PC-9 (cell line): ENCODE measurements around the gene DUSP14. TPM values are rescaled to one million over a fixed set of nuclear protein-coding genes. Genes with fewer than 3 reads are reported as not detected.

Source experiments
- BruUV-seq: library from RNA; stranded (reverse); fragments of 400-500 nt; replicated peaks from 2 replicates; lab custom pipeline; 2021; lab: Mats Ljungman, UMichigan
- CTCF ChIA-PET: fragments of 300-600 bp; sonication (Branson Sonifier 250); formaldehyde crosslinking; loops from one replicate; lab custom pipeline; 2022; ENCODE audit warnings: antibody characterized with exemption; lab: Charles Lee
- POLR2A ChIA-PET: fragments of 300-600 bp; sonication (Branson Sonifier 250); formaldehyde crosslinking; loops from one replicate; lab custom pipeline; 2022; ENCODE audit warnings: antibody characterized with exemption; ENCODE audit not compliant: unreplicated experiment; lab: Charles Lee
- DNase-seq, 2 experiments: peaks; one replicate each; pipeline versions ENCODE4 v3.0.0 to v3.0.0-alpha.2; 2015 to 2022; ENCODE audit warnings: mixed read lengths in 1 of 2
- H2AFZ ChIP-seq: fragments of 200-600 bp; sonication (generic); 2 replicates; pipeline ENCODE4 v1.8.1; 2017; ENCODE audit warnings: antibody characterized with exemption
- H3F3A ChIP-seq: fragments of 200-600 bp; sonication (generic); 2 replicates; pipeline ENCODE4 v1.8.1; 2017; ENCODE audit warnings: antibody characterized with exemption, mild to moderate bottlenecking, low read depth; ENCODE audit not compliant: insufficient read depth
- H3K27ac ChIP-seq: fragments of 200-600 bp; sonication (generic); 2 replicates; pipeline ENCODE4 v1.6.1; 2016; ENCODE audit warnings: mixed run types
- H3K27me3 ChIP-seq: fragments of 200-600 bp; sonication (generic); 2 replicates; pipeline ENCODE4 v1.6.1; 2016; ENCODE audit warnings: low read depth, mixed run types; ENCODE audit not compliant: insufficient read depth
- H3K36me3 ChIP-seq: fragments of 200-600 bp; sonication (generic); 2 replicates; pipeline ENCODE4 v1.6.1; 2016; ENCODE audit warnings: low read depth, mixed run types
- H3K4me1 ChIP-seq: fragments of 200-600 bp; sonication (generic); replicated peaks from 2 replicates; pipeline ENCODE4 v1.6.1; 2016; ENCODE audit warnings: mixed run types; ENCODE audit not compliant: insufficient read depth
- H3K4me2 ChIP-seq: fragments of 200-600 bp; sonication (generic); 2 replicates; pipeline ENCODE4 v1.6.1; 2017; ENCODE audit warnings: mixed run types
- H3K4me3 ChIP-seq: fragments of 200-600 bp; sonication (generic); 2 replicates; pipeline ENCODE4 v1.6.1; 2016; ENCODE audit warnings: mixed run types
- H3K79me2 ChIP-seq: fragments of 200-600 bp; sonication (generic); 2 replicates; pipeline ENCODE4 v1.6.1; 2017; ENCODE audit warnings: low read depth, mixed run types
- H3K9me2 ChIP-seq: fragments of 200-600 bp; sonication (generic); 2 replicates; pipeline ENCODE4 v1.8.1; 2017; ENCODE audit warnings: mild to moderate bottlenecking; ENCODE audit not compliant: insufficient read depth
- H3K9me3 ChIP-seq: fragments of 200-600 bp; sonication (generic); 2 replicates; pipeline ENCODE4 v1.8.1; 2016; ENCODE audit warnings: low read depth; ENCODE audit not compliant: insufficient read depth
- H4K20me1 ChIP-seq: fragments of 200-600 bp; sonication (generic); 2 replicates; pipeline ENCODE4 v1.8.1; 2017; ENCODE audit not compliant: insufficient read depth
- EZH2 ChIP-seq: fragments of 200-600 bp; sonication (generic); IDR thresholded peaks from 2 replicates; pipeline ENCODE4 v1.8.0; 2017; ENCODE audit warnings: antibody characterized with exemption, low read depth
- intact Hi-C: fragments of 100-400 bp; cut with micrococcal nuclease; formaldehyde crosslinking; loops from one replicate; pipeline ENCODE4 v1.10.0; 2022; ENCODE audit not compliant: unreplicated experiment
- total RNA-seq: library from RNA; stranded (reverse); gene quantifications from 2 replicates; pipeline ENCODE4 v1.2.3, GENCODE V29; 2021
- TF ChIP-seq, protein P1 (sequence below): fragments of 200-600 bp; sonication (generic); conservative IDR thresholded peaks from 2 replicates; pipeline ENCODE4 v1.6.1; 2017; ENCODE audit warnings: mixed run types, antibody characterized with exemption, mild to moderate bottlenecking, moderate library complexity

DUSP14 gene
- total RNA-seq, 1 experiment from 2014 or later = 23.3 TPM

GRCh38 chr17:37521821-37522220, 32.1 kb downstream of the DUSP14 start:
- H3K4me2 ChIP-seq = no peak overlapping the region
- no peak for DNase-seq
- intact Hi-C loops = no loop called here
- no peaks in the 10 kb centered on the region for H3K79me2 ChIP-seq
- no peaks in the 10 kb centered on the region for H3K9me3 ChIP-seq
- H3K4me1 ChIP-seq = no peaks in the 10 kb centered on the region
- no peak overlapping the region for H3K27ac ChIP-seq
- POLR2A ChIA-PET = no interaction called here
- peaks cover 5% of the 10 kb centered on the region for H3F3A ChIP-seq
- H3K36me3 ChIP-seq = no peaks in the 10 kb centered on the region
- no peak overlapping the region for H2AFZ ChIP-seq
- H3K4me3 ChIP-seq = no peak overlapping the region
- CTCF ChIA-PET = no interaction called here
- no peaks in the 10 kb centered on the region for H4K20me1 ChIP-seq
- no peaks in the 10 kb centered on the region for H3K9me2 ChIP-seq
- H3K27me3 ChIP-seq = no peaks in the 10 kb centered on the region
- TF ChIP-seq, protein P1, sequence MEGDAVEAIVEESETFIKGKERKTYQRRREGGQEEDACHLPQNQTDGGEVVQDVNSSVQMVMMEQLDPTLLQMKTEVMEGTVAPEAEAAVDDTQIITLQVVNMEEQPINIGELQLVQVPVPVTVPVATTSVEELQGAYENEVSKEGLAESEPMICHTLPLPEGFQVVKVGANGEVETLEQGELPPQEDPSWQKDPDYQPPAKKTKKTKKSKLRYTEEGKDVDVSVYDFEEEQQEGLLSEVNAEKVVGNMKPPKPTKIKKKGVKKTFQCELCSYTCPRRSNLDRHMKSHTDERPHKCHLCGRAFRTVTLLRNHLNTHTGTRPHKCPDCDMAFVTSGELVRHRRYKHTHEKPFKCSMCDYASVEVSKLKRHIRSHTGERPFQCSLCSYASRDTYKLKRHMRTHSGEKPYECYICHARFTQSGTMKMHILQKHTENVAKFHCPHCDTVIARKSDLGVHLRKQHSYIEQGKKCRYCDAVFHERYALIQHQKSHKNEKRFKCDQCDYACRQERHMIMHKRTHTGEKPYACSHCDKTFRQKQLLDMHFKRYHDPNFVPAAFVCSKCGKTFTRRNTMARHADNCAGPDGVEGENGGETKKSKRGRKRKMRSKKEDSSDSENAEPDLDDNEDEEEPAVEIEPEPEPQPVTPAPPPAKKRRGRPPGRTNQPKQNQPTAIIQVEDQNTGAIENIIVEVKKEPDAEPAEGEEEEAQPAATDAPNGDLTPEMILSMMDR = no peak
- no peak for TF ChIP-seq EZH2
- no TSS peak for BruUV-seq

- POLR2A ChIA-PET = no interaction called here
Observed at GRCh38 chr17:37523715-37524219, 34.1 kb downstream of the DUSP14 start.

DNA sequence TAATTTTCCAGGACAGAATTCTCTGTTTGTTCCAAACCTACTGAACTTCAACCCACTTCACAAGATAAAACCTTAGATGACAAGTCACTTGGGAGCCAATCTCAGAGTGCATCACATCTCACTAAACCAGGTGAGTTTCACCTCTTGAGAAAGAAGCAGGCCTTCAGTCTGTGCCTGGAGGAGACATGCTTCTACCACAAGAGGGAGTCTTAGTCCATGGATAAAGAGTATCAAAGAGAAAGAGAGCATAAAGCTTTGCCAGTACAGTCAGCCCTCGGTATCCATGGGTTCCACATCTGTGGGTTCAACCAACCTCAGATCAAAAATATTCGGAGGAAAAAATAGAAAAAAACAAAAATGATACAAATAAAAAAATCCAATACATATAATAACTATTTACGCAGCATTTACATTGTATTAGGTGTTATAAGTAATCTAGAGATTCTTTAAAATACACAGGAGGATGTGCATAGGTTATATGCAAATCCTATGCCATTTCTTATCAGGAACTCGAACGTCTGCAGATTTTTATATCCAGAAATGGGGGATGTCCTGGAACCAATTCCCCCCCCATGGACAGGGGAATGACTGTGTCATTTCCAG, 37.7 kb downstream of the DUSP14 start:
- intact Hi-C loops = loop anchor here (5.0 kb wide), 1 partner anchor 290 kb away; no protein-coding TSS in a partner anchor
- Histone ChIP-seq H4K20me1 (no peaks in the 10 kb centered on the region), H3K4me2 (no peak overlapping the region), H3K4me3 (no peak overlapping the region), H3K79me2 (no peaks in the 10 kb centered on the region), H3K27ac (no peak overlapping the region), H3K27me3 (no peaks in the 10 kb centered on the region), H3K4me1 (no peaks in the 10 kb centered on the region), H2AFZ (no peak overlapping the region), H3F3A (no peaks in the 10 kb centered on the region), H3K36me3 (no peaks in the 10 kb centered on the region), H3K9me3 (no peaks in the 10 kb centered on the region), H3K9me2 (no peaks in the 10 kb centered on the region)
- ChIA-PET CTCF (interaction anchor here (0.7 kb wide), 1 partner anchor 289 kb away, joined by 3 read pairs; no protein-coding TSS in a partner anchor), POLR2A (interaction anchor here (0.5 to 0.7 kb wide), 2 partner anchors 83 to 289 kb away, joined by 3 read pairs; no protein-coding TSS in a partner anchor)
- no TSS peak for BruUV-seq
- TF ChIP-seq, protein P1 = peak; percentile 86
- TF ChIP-seq EZH2 = no peak
- DNase-seq = peak in 1 of 2 experiments; percentile 12

More at GRCh38 chr17:37523715-37524219, 34.1 kb downstream of the DUSP14 start:
- Histone ChIP-seq H3K4me3 (no peak overlapping the region), H3K27ac (no peak overlapping the region), H3K79me2 (no peaks in the 10 kb centered on the region), H3K36me3 (no peaks in the 10 kb centered on the region), H3K9me2 (no peaks in the 10 kb centered on the region), H3K4me1 (no peaks in the 10 kb centered on the region), H4K20me1 (no peaks in the 10 kb centered on the region), H3F3A (no peaks in the 10 kb centered on the region), H3K9me3 (no peaks in the 10 kb centered on the region), H3K4me2 (no peak overlapping the region), H2AFZ (no peak overlapping the region), H3K27me3 (no peaks in the 10 kb centered on the region)
- CTCF ChIA-PET = no interaction called here
- intact Hi-C loops = no loop called here
- BruUV-seq = no TSS peak
- no peak for DNase-seq
- TF ChIP-seq, protein P1 = no peak
- TF ChIP-seq EZH2 = no peak
